Right hindlimb (tissue), 1 donor: ENCODE data around the gene VAPB.
"Not testable (repeated sequence)": the region's sequence is repeated elsewhere in the genome, so short reads cannot be mapped to it uniquely, and the experiment has no call there.

Source experiments
- DNase-seq: peaks from one replicate; pipeline ENCODE4 v3.0.0-alpha.2; 2018

Gene VAPB

GRCh38 chr20:58408603-58409246, 19.7 kb downstream of the VAPB start:
- DNase-seq = no peak

GRCh38 chr20:58414216-58414615, 25.2 kb downstream of the VAPB start:
- not testable (repeated sequence) for DNase-seq

- not testable (repeated sequence) for DNase-seq
Measured at GRCh38 chr20:58414786-58415185, 25.8 kb downstream of the VAPB start.

GRCh38 chr20:58416057-58416456, 27.0 kb downstream of the VAPB start:
- no peak for DNase-seq

- no peak for DNase-seq
Measured at GRCh38 chr20:58416835-58417234, 27.8 kb downstream of the VAPB start.

GRCh38 chr20:58417438-58417837, 28.4 kb downstream of the VAPB start:
- no peak for DNase-seq

GRCh38 chr20:58418949-58419748, 30.1 kb downstream of the VAPB start:
- no peak for DNase-seq

- DNase-seq = no peak
Measured at GRCh38 chr20:58420798-58421496, 31.9 kb downstream of the VAPB start.

- DNase-seq = no peak
Measured at GRCh38 chr20:58421497-58421850, 32.4 kb downstream of the VAPB start.

GRCh38 chr20:58424218-58424969, 35.4 kb downstream of the VAPB start:
- no peak for DNase-seq

- DNase-seq = not testable (repeated sequence)
Measured at GRCh38 chr20:58427571-58427970, 38.5 kb downstream of the VAPB start.

GRCh38 chr20:58428364-58428763, 39.3 kb downstream of the VAPB start:
- DNase-seq = no peak

GRCh38 chr20:58429303-58429702, 40.3 kb downstream of the VAPB start:
- no peak for DNase-seq

- DNase-seq = no peak
Measured at GRCh38 chr20:58431134-58431533, 42.1 kb downstream of the VAPB start.

GRCh38 chr20:58432186-58432954, 43.3 kb downstream of the VAPB start:
- no peak for DNase-seq

GRCh38 chr20:58433029-58433647, 44.1 kb downstream of the VAPB start:
- no peak for DNase-seq

- no peak for DNase-seq
Measured at GRCh38 chr20:58433759-58434158, 44.7 kb downstream of the VAPB start.

- no peak for DNase-seq
Measured at GRCh38 chr20:58434326-58434725, 45.3 kb downstream of the VAPB start.

- DNase-seq = no peak
Measured at GRCh38 chr20:58435237-58435636, 46.2 kb downstream of the VAPB start.

GRCh38 chr20:58436868-58437645, 48.0 kb downstream of the VAPB start:
- no peak for DNase-seq
